HepG2 (cell line): ENCODE data around the gene MYO5B. TPM values are rescaled to one million over a fixed set of nuclear protein-coding genes. Genes with fewer than 3 reads are reported as not detected.

Source experiments
- ARID5B ChIP-seq: IDR thresholded peaks from 2 replicates; pipeline ENCODE4 v1.4.0; 2020; ENCODE audit warnings: mild to moderate bottlenecking, missing genetic modification reagents
- E2F5 ChIP-seq: sonication (generic); formaldehyde crosslinking; conservative IDR thresholded peaks from 2 replicates; pipeline ENCODE4 v1.4.0; 2020; ENCODE audit warnings: missing genetic modification reagents
- KIAA2018 ChIP-seq: sonication (generic); formaldehyde crosslinking; IDR thresholded peaks from 2 replicates; pipeline ENCODE4 v1.5.0; 2020; ENCODE audit warnings: mild to moderate bottlenecking, missing genetic modification reagents, borderline replicate concordance
- RERE ChIP-seq: IDR thresholded peaks from 2 replicates; pipeline ENCODE4 v1.6.1; 2016; ENCODE audit warnings: low read depth, missing genetic modification reagents, missing compliant biosample characterization
- SP2 ChIP-seq: sonication (generic); formaldehyde crosslinking; IDR thresholded peaks from 2 replicates; pipeline ENCODE4 v1.5.1; 2020; ENCODE audit warnings: mild to moderate bottlenecking, missing genetic modification reagents
- ZNF570 ChIP-seq: sonication (generic); formaldehyde crosslinking; IDR thresholded peaks from 2 replicates; pipeline ENCODE4 v1.4.0; 2020; ENCODE audit warnings: mild to moderate bottlenecking, missing genetic modification reagents, borderline replicate concordance
- polyA plus RNA-seq, 8 experiments: library from polyadenylated mRNA; depleted of rRNA in 3 of 8; stranded (reverse) in 7 of 8; unstranded in 1 of 8; fragments of >200 nt; fragmentation: Illumina TruSeq in 4 of 8; extraction: Trizol in 4 of 8; gene quantifications; 2 replicates each; pipeline versions ENCODE4 v1.2.1 to v1.2.3, GENCODE V29; 2011 to 2016; ENCODE audit warnings: low read depth in 4 of 8, missing spikeins in 1 of 8, mixed read lengths in 1 of 8; ENCODE audit not compliant: insufficient read depth in 1 of 8
- total RNA-seq, 5 experiments: library from RNA; depleted of rRNA; stranded (reverse); fragments of >200 nt; fragmentation: Illumina TruSeq; extraction: Trizol; gene quantifications; 2 replicates each; pipeline ENCODE4 v1.2.3, GENCODE V29; 2016; ENCODE audit warnings: low read depth in 1 of 5

MYO5B gene
- total and polyA plus RNA-seq, 2 of the 13 experiments (the other 11 are each of a cell fraction or from before 2014, with no cell fraction given): 13.1 to 24.0 TPM

- TF ChIP-seq RERE (CRISPR knock-in tag) (no peak), ARID5B (peak; percentile 60; the same call in 1 of the 2 replicates), SP2 (CRISPR knock-in tag) (no peak), ZNF570 (CRISPR knock-in tag) (no peak), E2F5 (no peak), KIAA2018 (no peak)
Measured at GRCh38 chr18:50090370-50091312, 104.3 kb downstream of the MYO5B start (continued).
